Panc1 (cell line): ENCODE results near the gene UFD1. TPM values are rescaled to one million over a fixed set of nuclear protein-coding genes. Genes with fewer than 3 reads are reported as not detected.

Experiments used
- ATAC-seq: fragments of 200-7000 bp; cut with Tn5 transposase; 2 replicates; pipeline ENCODE4 v1.9.1; 2020; ENCODE audit warnings: mild to moderate bottlenecking, moderate library complexity
- BruUV-seq: library from RNA; stranded (reverse); fragments of 400-500 nt; replicated peaks from 2 replicates; lab custom pipeline; 2021; lab: Mats Ljungman, UMichigan
- CTCF ChIA-PET: fragments of 300-600 bp; sonication (Branson Sonifier 250); formaldehyde crosslinking; loops from one replicate; lab custom pipeline; 2022; ENCODE audit warnings: antibody characterized with exemption; lab: Charles Lee
- POLR2A ChIA-PET: fragments of 300-600 bp; sonication (Branson Sonifier 250); formaldehyde crosslinking; loops from one replicate; lab custom pipeline; 2022; ENCODE audit warnings: antibody characterized with exemption; lab: Charles Lee
- DNase-seq: peaks from one replicate; pipeline ENCODE4 v3.0.0-alpha.2; 2010; ENCODE audit warnings: low read depth, low spot score
- H3K27ac ChIP-seq: 2 replicates; pipeline ENCODE4 v1.5.1; 2011; ENCODE audit warnings: mild to moderate bottlenecking, low read length, inconsistent platforms
- H3K27me3 ChIP-seq: fragments of 200-500 bp; sonication (Bioruptor generic); 2 replicates; pipeline ENCODE4 v1.6.0; 2014; ENCODE audit warnings: low read length, inconsistent platforms; ENCODE audit not compliant: control insufficient read depth, insufficient read depth
- H3K36me3 ChIP-seq: fragments of 200-500 bp; sonication (Bioruptor generic); 2 replicates; pipeline ENCODE4 v1.5.1; 2014; ENCODE audit warnings: inconsistent platforms, mild to moderate bottlenecking, low read length, moderate library complexity; ENCODE audit not compliant: control insufficient read depth, insufficient read depth
- H3K4me1 ChIP-seq: 2 replicates; pipeline ENCODE4 v1.5.1; 2011; ENCODE audit warnings: inconsistent platforms, mild to moderate bottlenecking, low read length, moderate library complexity; ENCODE audit not compliant: control insufficient read depth, insufficient read depth
- H3K4me3 ChIP-seq, 2 experiments: 2 replicates each; pipeline ENCODE4 v1.5.1; 2011 to 2012; ENCODE audit warnings: low read depth in 2 of 2, low read length in 2 of 2, mild to moderate bottlenecking in 2 of 2, inconsistent platforms in 1 of 2, moderate library complexity in 1 of 2
- H3K9me3 ChIP-seq: fragments of 200-500 bp; sonication (Bioruptor generic); 2 replicates; pipeline ENCODE4 v1.5.1; 2014; ENCODE audit warnings: low read depth, mild to moderate bottlenecking, inconsistent platforms, low read length, moderate library complexity; ENCODE audit not compliant: control insufficient read depth, insufficient read depth
- CTCF ChIP-seq: fragments of 450-650 bp; IDR thresholded peaks from 2 replicates; pipeline ENCODE4 v1.5.1; 2017; ENCODE audit warnings: mild to moderate bottlenecking
- POLR2AphosphoS5 ChIP-seq: IDR thresholded peaks from 2 replicates; pipeline ENCODE4 v1.6.1; 2012; ENCODE audit warnings: mild to moderate bottlenecking, low read depth, low read length, moderate library complexity
- REST ChIP-seq, 2 experiments: IDR thresholded peaks; 2 replicates each; pipeline ENCODE4 v1.6.1; 2011 to 2012; ENCODE audit warnings: low read depth in 2 of 2, control low read depth in 1 of 2, low read length in 1 of 2, mild to moderate bottlenecking in 1 of 2, moderate library complexity in 1 of 2; ENCODE audit not compliant: insufficient read depth in 1 of 2
- SIN3A ChIP-seq: IDR thresholded peaks from 2 replicates; pipeline ENCODE4 v1.6.1; 2012; ENCODE audit warnings: low read depth, mild to moderate bottlenecking, low read length, moderate library complexity, borderline replicate concordance; ENCODE audit not compliant: insufficient read depth
- TCF7L2 ChIP-seq: IDR thresholded peaks from 2 replicates; pipeline ENCODE4 v1.6.1; 2011; ENCODE audit warnings: mild to moderate bottlenecking, low read depth, low read length, inconsistent platforms
- in situ Hi-C: cut with HindIII; loops from 2 replicates; pipeline ENCODE4 v1.10.0; 2016; ENCODE audit warnings: low sequenced_read_pairs, low pct_unique_long_range_greater_than_20kb
- intact Hi-C: fragments of 100-400 bp; cut with micrococcal nuclease; formaldehyde crosslinking; loops from one replicate; pipeline ENCODE4 v1.10.0; 2022; ENCODE audit not compliant: unreplicated experiment
- total RNA-seq: library from RNA; stranded (reverse); gene quantifications from one replicate; pipeline ENCODE4 v1.2.1, GENCODE V29; 2021; ENCODE audit not compliant: unreplicated experiment

UFD1 gene
- total RNA-seq, 1 experiment from 2014 or later = 82.8 TPM

GRCh38 chr22:19469421-19469820 lies 9.6 kb downstream of the UFD1 start:
- ChIA-PET POLR2A (no interaction called here), CTCF (no interaction called here)
- ATAC-seq (no peak), DNase-seq (no peak)
- in situ Hi-C loops (no loop called here), intact Hi-C loops (no loop called here)
- H3K36me3 ChIP-seq = peaks cover 17% of the 10 kb centered on the region
- H3K4me1 ChIP-seq = no peaks in the 10 kb centered on the region
- no peak for TF ChIP-seq SIN3A
- no TSS peak for BruUV-seq
- H3K27ac ChIP-seq = no peak overlapping the region
- H3K9me3 ChIP-seq = no peaks in the 10 kb centered on the region
- H3K4me3 ChIP-seq = no peak overlapping the region
- H3K27me3 ChIP-seq = no peaks in the 10 kb centered on the region

- Histone ChIP-seq H3K9me3 (no peaks in the 10 kb centered on the region), H3K4me3 (no peak overlapping the region), H3K27me3 (no peaks in the 10 kb centered on the region), H3K36me3 (peaks cover 27% of the 10 kb centered on the region), H3K4me1 (no peaks in the 10 kb centered on the region), H3K27ac (no peak overlapping the region)
- DNase-seq = no peak
- intact Hi-C loops (no loop called here), in situ Hi-C loops (no loop called here)
- ATAC-seq = no peak
- POLR2A ChIA-PET = no interaction called here
- TF ChIP-seq CTCF = no peak
- no peak for TF ChIP-seq TCF7L2
- no peak for TF ChIP-seq POLR2AphosphoS5
- no peak for TF ChIP-seq SIN3A
- TF ChIP-seq REST (IDR thresholded peaks at IDR 0.05; ENCODE audit: insufficient read depth in 1 of 2, low read depth in 2 of 2, low read length in 1 of 2) = no peak
- CTCF ChIA-PET = no interaction called here
- BruUV-seq = no TSS peak
These were observed 11.1 kb downstream of the UFD1 start for GRCh38 chr22:19467912-19468311.

- peaks cover 30% of the 10 kb centered on the region for H3K36me3 ChIP-seq
- TF ChIP-seq SIN3A (no peak), REST (IDR thresholded peaks at IDR 0.05; ENCODE audit: insufficient read depth in 1 of 2, low read depth in 2 of 2, low read length in 1 of 2) (no peak), TCF7L2 (no peak), POLR2AphosphoS5 (no peak), CTCF (no peak)
- no peaks in the 10 kb centered on the region for H3K4me1 ChIP-seq
- no peak overlapping the region for H3K27ac ChIP-seq
- CTCF ChIA-PET = interaction anchor here (0.6 kb wide), 1 partner anchor 24 kb away, joined by 4 read pairs; no protein-coding TSS in a partner anchor
- DNase-seq (no peak), ATAC-seq (no peak)
- no TSS peak for BruUV-seq
- intact Hi-C loops (no loop called here), in situ Hi-C loops (no loop called here)
- H3K9me3 ChIP-seq = no peaks in the 10 kb centered on the region
- no peak overlapping the region for H3K4me3 ChIP-seq
- H3K27me3 ChIP-seq = no peaks in the 10 kb centered on the region
- POLR2A ChIA-PET = interaction anchor here (0.7 kb wide), 1 partner anchor 50 kb away, joined by 4 read pairs; no protein-coding TSS in a partner anchor
These were observed 11.9 kb downstream of the UFD1 start for GRCh38 chr22:19466848-19467752.
